Ectodermal cell (in vitro differentiated cells): ENCODE data around the gene CDC42SE2.
"Not testable (repeated sequence)": the region's sequence is repeated elsewhere in the genome, so short reads cannot be mapped to it uniquely, and the experiment has no call there.

Source experiments
- H3K27ac ChIP-seq: 2 replicates; pipeline ENCODE4 v1.7.0; 2013; ENCODE audit warnings: mild to moderate bottlenecking, low read depth, low read length; ENCODE audit not compliant: insufficient read depth, poor library complexity, severe bottlenecking
- H3K27me3 ChIP-seq: 2 replicates; pipeline ENCODE4 v1.7.0; 2013; ENCODE audit warnings: mild to moderate bottlenecking, low read length; ENCODE audit not compliant: insufficient read depth, control insufficient read depth, poor library complexity, severe bottlenecking
- H3K36me3 ChIP-seq: one replicate; pipeline ENCODE4 v1.7.0; 2013; ENCODE audit warnings: low read length; ENCODE audit not compliant: control insufficient read depth, insufficient read depth
- H3K4me1 ChIP-seq: one replicate; pipeline ENCODE4 v1.7.0; 2013; ENCODE audit warnings: low read length; ENCODE audit not compliant: control insufficient read depth, insufficient read depth
- H3K4me3 ChIP-seq: 2 replicates; pipeline ENCODE4 v1.7.0; 2013; ENCODE audit warnings: low read depth, low read length, control low read depth; ENCODE audit not compliant: insufficient read depth
- H3K9me3 ChIP-seq: 2 replicates; pipeline ENCODE4 v1.7.0; 2013; ENCODE audit warnings: mild to moderate bottlenecking, low read length, moderate library complexity; ENCODE audit not compliant: control insufficient read depth
- WGBS, 2 experiments: methylation state at CpG; one replicate each; pipeline ENCODE4 v1.1.7; 2013; ENCODE audit warnings: missing lambda C conversion rate in 2 of 2; 5-methylcytosine and 5-hydroxymethylcytosine counted together

CDC42SE2 gene

DNA sequence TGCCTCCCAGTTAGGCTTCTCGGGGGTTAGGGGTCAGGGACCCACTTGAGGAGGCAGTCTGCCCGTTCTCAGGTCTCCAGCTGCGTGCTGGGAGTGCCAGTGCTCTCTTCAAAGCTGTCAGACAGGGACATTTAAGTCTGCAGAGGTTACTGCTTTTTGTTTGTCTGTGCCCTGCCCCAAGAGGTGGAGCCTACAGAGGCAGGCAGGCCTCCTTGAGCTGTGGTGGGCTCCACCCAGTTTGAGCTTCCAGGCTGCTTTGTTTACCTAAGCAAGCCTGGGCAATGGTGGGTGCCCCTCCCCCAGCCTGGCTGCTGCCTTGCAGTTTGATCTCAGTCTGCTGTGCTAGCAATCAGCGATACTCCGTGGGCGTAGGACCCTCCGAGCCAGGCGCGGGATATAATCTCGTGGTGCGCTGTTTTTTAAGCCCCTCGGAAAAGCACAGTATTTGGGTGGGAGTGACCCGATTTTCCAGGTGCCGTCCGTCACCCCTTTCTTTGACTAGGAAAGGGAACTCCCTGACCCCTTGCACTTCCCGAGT lies 48.5 kb downstream of the CDC42SE2 start:
- H3K36me3 ChIP-seq, H3K9me3 ChIP-seq, H3K4me3 ChIP-seq, H3K27ac ChIP-seq, H3K4me1 ChIP-seq, H3K27me3 ChIP-seq: not testable (repeated sequence)
- 73 to 74% methylated on average over 16 of the region's 16 CpGs for WGBS, 2 experiments

DNA sequence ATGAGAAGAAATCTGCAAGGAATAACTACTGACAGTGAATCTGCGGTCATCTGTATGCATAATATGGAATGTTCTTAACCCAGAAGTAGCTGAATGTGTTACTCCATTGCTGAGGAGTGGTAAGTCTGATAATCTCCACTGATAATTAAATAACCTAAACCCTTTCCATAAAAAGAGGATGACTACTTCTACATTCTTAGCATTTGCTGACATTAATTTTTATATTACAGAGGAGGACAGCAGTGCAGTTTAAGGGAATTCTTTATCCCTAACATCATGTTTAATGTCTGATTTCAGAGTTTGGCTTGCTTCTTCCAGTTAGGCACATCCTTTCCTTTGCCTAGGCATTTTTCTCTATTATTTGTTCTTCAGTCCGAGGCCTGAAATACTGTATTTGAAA lies 52.2 kb downstream of the CDC42SE2 start:
- H3K27me3 ChIP-seq, result no peaks in the 10 kb centered on the region
- H3K4me3 ChIP-seq, result no peak overlapping the region
- no peaks in the 10 kb centered on the region for H3K36me3 ChIP-seq
- H3K4me1 ChIP-seq, result peaks cover 10% of the 10 kb centered on the region
- H3K9me3 ChIP-seq, result no peaks in the 10 kb centered on the region
- WGBS, 2 experiments, result 95 to 100% methylated on average over 2 of the region's 2 CpGs
- H3K27ac ChIP-seq, result no peak overlapping the region

DNA sequence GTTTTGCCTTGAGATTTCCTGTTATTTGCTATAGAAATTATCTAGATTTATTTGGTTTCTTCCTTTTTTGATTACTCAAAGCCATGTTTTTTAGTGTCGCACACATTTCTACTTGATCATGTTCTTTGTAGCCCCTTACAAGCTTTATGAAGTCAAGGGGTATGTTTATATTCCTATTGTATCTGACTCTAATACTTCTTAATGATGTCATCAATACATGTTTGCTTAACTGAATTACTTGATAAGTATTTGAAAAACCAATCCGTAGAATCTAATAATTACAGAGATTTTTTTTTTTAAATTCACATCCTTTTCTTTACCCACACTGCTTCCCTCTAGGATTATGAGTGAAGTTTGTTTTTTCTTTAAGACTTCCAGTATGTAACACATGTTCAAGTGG lies 53.0 kb downstream of the CDC42SE2 start:
- 100% methylated on average over 1 of the region's 2 CpGs; no CpG with 5 or more reads in 1 of the 2 experiments for WGBS, 2 experiments
- no peaks in the 10 kb centered on the region for H3K9me3 ChIP-seq
- no peaks in the 10 kb centered on the region for H3K27me3 ChIP-seq
- H3K27ac ChIP-seq, result no peak overlapping the region
- H3K36me3 ChIP-seq, result no peaks in the 10 kb centered on the region
- H3K4me3 ChIP-seq, result no peak overlapping the region
- peaks cover 10% of the 10 kb centered on the region for H3K4me1 ChIP-seq

- no peak overlapping the region for H3K4me3 ChIP-seq
- H3K4me1 ChIP-seq, result peaks cover 14% of the 10 kb centered on the region
- H3K36me3 ChIP-seq, result no peaks in the 10 kb centered on the region
- H3K27me3 ChIP-seq, result no peaks in the 10 kb centered on the region
- no peaks in the 10 kb centered on the region for H3K9me3 ChIP-seq
- no peak overlapping the region for H3K27ac ChIP-seq
These were observed 54.6 kb downstream of the CDC42SE2 start for GRCh38 chr5:131318455-131318854.

- H3K27ac ChIP-seq, result no peak overlapping the region
- peaks cover 10% of the 10 kb centered on the region for H3K4me1 ChIP-seq
- no peaks in the 10 kb centered on the region for H3K9me3 ChIP-seq
- WGBS, 2 experiments, result 50 to 80% methylated on average over 1 to 2 of the region's 2 CpGs
- H3K4me3 ChIP-seq, result no peak overlapping the region
- no peaks in the 10 kb centered on the region for H3K36me3 ChIP-seq
- no peaks in the 10 kb centered on the region for H3K27me3 ChIP-seq
These were observed 57.2 kb downstream of the CDC42SE2 start for GRCh38 chr5:131321066-131321465.

DNA sequence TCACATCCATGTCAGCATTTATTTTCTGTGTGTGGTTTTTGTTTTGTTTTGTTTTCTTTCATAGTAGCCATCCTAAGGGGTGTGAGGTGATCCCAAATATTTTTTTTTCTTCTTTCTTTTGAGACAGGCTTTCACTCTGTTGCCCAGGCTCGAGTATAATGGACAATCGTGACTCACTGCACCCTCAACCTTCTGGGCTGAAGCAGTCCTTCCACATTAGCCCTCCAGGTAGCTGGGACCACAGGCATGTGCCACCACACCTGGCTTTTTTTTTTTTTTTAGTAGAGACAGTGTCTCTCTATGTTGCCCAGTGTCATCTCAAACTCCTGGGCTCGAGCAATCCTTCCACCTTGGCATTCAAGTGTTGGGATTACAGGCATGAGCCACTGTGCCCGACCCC lies 59.1 kb downstream of the CDC42SE2 start:
- H3K27ac ChIP-seq, result no peak overlapping the region
- WGBS, 2 experiments, result 77 to 95% methylated on average over 3 of the region's 4 CpGs

GRCh38 chr5:131323378-131323777 lies 59.5 kb downstream of the CDC42SE2 start:
- peaks cover 10% of the 10 kb centered on the region for H3K4me1 ChIP-seq
- H3K9me3 ChIP-seq, result no peaks in the 10 kb centered on the region
- H3K4me3 ChIP-seq, result no peak overlapping the region
- no peaks in the 10 kb centered on the region for H3K36me3 ChIP-seq
- H3K27ac ChIP-seq, result no peak overlapping the region
- H3K27me3 ChIP-seq, result no peaks in the 10 kb centered on the region

More for the DNA sequence above, 59.1 kb downstream of the CDC42SE2 start:
- Histone ChIP-seq H3K27me3 (no peaks in the 10 kb centered on the region), H3K36me3 (no peaks in the 10 kb centered on the region), H3K4me1 (peaks cover 10% of the 10 kb centered on the region), H3K9me3 (no peaks in the 10 kb centered on the region), H3K4me3 (no peak overlapping the region)

DNA sequence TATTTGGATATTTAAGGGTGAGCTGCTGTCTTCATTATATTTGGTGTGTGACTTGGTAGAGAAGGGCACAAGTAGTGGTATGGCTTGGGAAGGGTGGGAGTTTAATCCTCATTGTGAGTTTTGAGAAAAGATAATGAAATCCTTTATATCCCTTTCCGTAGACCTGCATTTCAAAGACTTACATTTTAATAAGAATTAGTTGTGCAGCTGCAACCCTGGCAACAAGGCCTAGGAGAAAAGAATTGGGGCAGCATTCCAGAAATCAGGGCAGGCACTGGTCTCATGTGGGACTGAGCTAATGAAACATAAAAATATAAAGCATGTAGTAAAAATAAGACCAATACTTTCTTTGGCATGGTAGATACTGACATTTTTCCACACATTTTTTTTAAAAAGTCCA lies 60.5 kb downstream of the CDC42SE2 start:
- no peaks in the 10 kb centered on the region for H3K27me3 ChIP-seq
- no peaks in the 10 kb centered on the region for H3K36me3 ChIP-seq
- 0% methylated on average over 1 of the region's 1 CpG for WGBS, 2 experiments
- peaks cover 16% of the 10 kb centered on the region for H3K4me1 ChIP-seq
- no peaks in the 10 kb centered on the region for H3K9me3 ChIP-seq
- no peak overlapping the region for H3K4me3 ChIP-seq
- peak overlapping the region; percentile 38 for H3K27ac ChIP-seq

DNA sequence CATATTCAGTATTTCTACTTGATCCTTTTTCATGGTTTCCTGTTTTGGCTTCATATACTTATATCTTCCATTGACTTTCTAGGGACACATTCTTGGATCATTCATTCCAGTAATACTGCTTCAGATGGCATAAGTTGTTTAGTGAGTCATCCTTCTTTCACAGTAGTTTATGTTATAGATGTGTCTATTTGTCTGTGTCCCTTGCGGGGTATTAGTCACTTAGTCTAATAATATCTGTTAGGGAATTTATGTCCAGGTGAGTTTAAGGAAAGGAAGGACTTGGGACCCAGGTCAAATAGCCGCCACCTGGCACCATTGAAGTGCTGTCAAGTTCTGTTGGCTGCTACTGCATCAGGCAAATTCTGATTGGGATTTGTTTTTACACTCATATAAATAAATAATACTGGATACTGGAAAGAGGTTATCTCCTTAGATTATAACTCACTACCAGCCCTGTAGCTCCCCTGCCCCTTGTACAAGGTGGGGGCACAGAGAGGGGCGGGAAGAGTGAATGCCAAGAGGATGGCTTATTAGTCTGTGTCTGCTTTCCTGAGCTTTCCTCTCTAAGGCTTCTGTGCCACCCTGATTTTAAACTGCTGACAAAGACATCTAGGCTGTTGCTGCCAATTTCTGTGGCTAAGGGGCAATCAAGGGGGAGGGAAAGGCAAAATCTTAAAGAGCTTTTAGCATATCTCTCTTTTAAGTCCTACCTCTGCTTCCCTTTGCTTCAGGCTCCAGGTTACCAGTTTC lies 64.9 kb downstream of the CDC42SE2 start:
- WGBS, 2 experiments, result 94% methylated on average over 3 of the region's 3 CpGs
- Histone ChIP-seq H3K27me3 (no peaks in the 10 kb centered on the region), H3K27ac (no peak overlapping the region), H3K4me3 (no peak overlapping the region), H3K4me1 (peaks cover 11% of the 10 kb centered on the region), H3K9me3 (no peaks in the 10 kb centered on the region), H3K36me3 (no peaks in the 10 kb centered on the region)

- Histone ChIP-seq H3K27me3 (no peaks in the 10 kb centered on the region), H3K36me3 (no peaks in the 10 kb centered on the region), H3K27ac (no peak overlapping the region), H3K4me3 (no peak overlapping the region), H3K9me3 (no peaks in the 10 kb centered on the region), H3K4me1 (peaks cover 11% of the 10 kb centered on the region)
- 93% methylated on average over 1 of the region's 2 CpGs; no CpG with 5 or more reads in 1 of the 2 experiments for WGBS, 2 experiments
These were observed 65.4 kb downstream of the CDC42SE2 start for GRCh38 chr5:131329286-131329560.
